LNCAP (cell line): ENCODE data around the gene SNX5.

Experiments used
- TF ChIP-seq, protein P1 (sequence below): fragments of 450-650 bp; IDR thresholded peaks from 2 replicates; pipeline ENCODE4 v1.5.1; 2017; ENCODE audit warnings: mild to moderate bottlenecking

The SNX5 gene

GRCh38 chr20:17935761-17936160, 32.8 kb downstream of the SNX5 start:
- TF ChIP-seq, protein P1, sequence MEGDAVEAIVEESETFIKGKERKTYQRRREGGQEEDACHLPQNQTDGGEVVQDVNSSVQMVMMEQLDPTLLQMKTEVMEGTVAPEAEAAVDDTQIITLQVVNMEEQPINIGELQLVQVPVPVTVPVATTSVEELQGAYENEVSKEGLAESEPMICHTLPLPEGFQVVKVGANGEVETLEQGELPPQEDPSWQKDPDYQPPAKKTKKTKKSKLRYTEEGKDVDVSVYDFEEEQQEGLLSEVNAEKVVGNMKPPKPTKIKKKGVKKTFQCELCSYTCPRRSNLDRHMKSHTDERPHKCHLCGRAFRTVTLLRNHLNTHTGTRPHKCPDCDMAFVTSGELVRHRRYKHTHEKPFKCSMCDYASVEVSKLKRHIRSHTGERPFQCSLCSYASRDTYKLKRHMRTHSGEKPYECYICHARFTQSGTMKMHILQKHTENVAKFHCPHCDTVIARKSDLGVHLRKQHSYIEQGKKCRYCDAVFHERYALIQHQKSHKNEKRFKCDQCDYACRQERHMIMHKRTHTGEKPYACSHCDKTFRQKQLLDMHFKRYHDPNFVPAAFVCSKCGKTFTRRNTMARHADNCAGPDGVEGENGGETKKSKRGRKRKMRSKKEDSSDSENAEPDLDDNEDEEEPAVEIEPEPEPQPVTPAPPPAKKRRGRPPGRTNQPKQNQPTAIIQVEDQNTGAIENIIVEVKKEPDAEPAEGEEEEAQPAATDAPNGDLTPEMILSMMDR, result no peak

- TF ChIP-seq, protein P1, result no peak
These were observed 33.4 kb downstream of the SNX5 start for GRCh38 chr20:17935186-17935585.

GRCh38 chr20:17934141-17934862, 34.3 kb downstream of the SNX5 start:
- TF ChIP-seq, protein P1, result no peak

- TF ChIP-seq, protein P1, result no peak
These were observed 34.9 kb downstream of the SNX5 start for GRCh38 chr20:17933711-17934110.

DNA sequence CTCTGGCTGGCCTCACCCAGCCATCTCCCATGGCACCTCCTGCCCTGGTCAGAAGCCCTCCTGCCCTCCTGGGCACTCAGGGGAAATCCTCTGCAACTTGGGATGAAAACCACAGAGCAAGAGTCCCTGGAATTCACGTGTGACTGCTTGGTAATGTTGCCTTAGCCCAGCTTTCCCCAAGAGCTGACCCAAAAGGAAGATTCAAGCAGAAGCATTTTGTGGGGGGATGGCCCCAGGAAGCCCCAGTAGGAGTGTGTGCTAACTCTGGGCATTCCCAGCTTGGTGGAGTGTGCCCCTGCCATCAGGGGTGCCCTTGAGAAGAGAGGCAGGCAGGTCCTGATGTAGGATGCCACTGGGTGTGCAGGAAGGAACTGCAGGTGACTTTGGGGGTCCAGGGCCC, 35.5 kb downstream of the SNX5 start:
- TF ChIP-seq, protein P1, result no peak

DNA sequence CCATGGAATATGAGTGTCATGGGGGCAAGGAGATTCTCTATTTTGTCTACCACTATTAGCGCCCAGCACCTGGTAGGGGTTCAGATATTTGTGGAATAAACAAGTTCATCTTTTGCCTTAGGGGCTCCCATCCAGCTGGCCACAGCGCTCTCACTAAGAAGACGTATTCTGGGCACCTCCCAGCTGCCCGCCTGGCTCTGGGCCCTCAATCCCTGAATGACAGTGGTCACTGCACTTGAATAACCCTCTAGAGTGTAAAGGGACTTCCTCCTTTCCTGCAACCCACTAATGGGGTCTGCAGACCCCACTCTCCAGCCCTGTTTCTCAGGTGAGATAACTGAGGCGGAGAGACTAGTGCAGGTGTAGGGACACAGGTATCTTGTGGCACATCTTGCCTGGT, 36.2 kb downstream of the SNX5 start:
- TF ChIP-seq, protein P1, result no peak

DNA sequence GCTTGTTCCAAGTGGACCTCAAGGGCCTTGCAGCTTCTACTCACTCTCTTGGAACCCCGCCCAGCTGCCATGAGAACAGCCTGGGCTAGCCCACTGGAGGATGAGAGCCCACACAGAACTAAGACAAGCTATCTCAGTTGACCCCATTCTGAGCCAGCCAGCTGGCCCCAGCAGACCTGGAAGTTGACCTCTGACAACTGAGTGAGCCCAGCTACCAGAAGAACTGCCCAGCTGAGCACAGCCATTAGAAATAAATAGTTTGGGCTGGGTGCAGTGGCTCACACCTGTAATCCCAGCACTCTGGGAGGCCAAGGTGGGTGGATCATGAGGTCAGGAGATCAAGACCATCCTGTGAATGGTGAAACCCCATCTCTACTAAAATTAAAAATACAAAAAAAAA, 37.1 kb downstream of the SNX5 start:
- TF ChIP-seq, protein P1, result no peak
